Cardiac septum (tissue), 1 donor: ENCODE results near the gene MTA1. TPM values are rescaled to one million over a fixed set of nuclear protein-coding genes. Genes with fewer than 3 reads are reported as not detected.

ENCODE experiments used
- DNase-seq: peaks from one replicate; pipeline ENCODE4 v3.0.0-alpha.2; 2020; ENCODE audit warnings: low spot score
- intact Hi-C: fragments of 100-400 bp; cut with DNase I; formaldehyde crosslinking; loops from one replicate; pipeline ENCODE4 v1.14.0; 2022
- total RNA-seq: library from RNA; stranded (reverse); fragmentation: NEBNext Ultra II Directional; extraction: Animal tissue kit (Norgen Biotek cat#: 25700); gene quantifications from one replicate; pipeline ENCODE4 v1.2.1, GENCODE V29; 2021
- donor health status: DM: no; HTN: no; CAD: no.

MTA1 gene
- total RNA-seq, 1 donor from 2014 or later, result 140 TPM

- intact Hi-C loops, result loop anchor here (1.0 to 2.0 kb wide), 2 partner anchors 40 to 118 kb away; no protein-coding TSS in a partner anchor
- DNase-seq, result no peak
These were observed 69.3 kb downstream of the MTA1 start for GRCh38 chr14:105488781-105489541.

GRCh38 chr14:105489542-105490266, 70.1 kb downstream of the MTA1 start:
- DNase-seq, result peak; percentile 92
- intact Hi-C loops, result loop anchor here (1.0 to 5.0 kb wide), 4 partner anchors 15 to 118 kb away; partner anchors contain the start of genes CRIP2 and TMEM121

GRCh38 chr14:105490267-105490571, 70.6 kb downstream of the MTA1 start:
- intact Hi-C loops, result loop anchor here (2.0 to 5.0 kb wide), 2 partner anchors 15 to 37 kb away; partner anchors contain the start of genes CRIP2 and TMEM121
- DNase-seq, result no peak

GRCh38 chr14:105490572-105491365, 71.1 kb downstream of the MTA1 start, which contains the start of gene TEDC1:
Gene TEDC1 (plus strand): TSS chr14:105491246. CDS start chr14:105491376, 130 bp downstream.
- peak; percentile 99 for DNase-seq
- intact Hi-C loops, result loop anchor here (2.0 to 5.0 kb wide), 2 partner anchors 16 to 37 kb away; partner anchors contain the start of genes CRIP2 and TMEM121

- peak; percentile 88 for DNase-seq
- intact Hi-C loops, result loop anchor here (2.0 to 5.0 kb wide), 2 partner anchors 17 to 36 kb away; partner anchors contain the start of genes CRIP2 and TMEM121
These were observed 71.8 kb downstream of the MTA1 start for GRCh38 chr14:105491366-105491973.

GRCh38 chr14:105492031-105492970, 72.7 kb downstream of the MTA1 start:
- DNase-seq, result no peak
- intact Hi-C loops, result loop anchor here (5.0 kb wide), 1 partner anchor 35 kb away; the partner anchor contains the start of gene TMEM121

- intact Hi-C loops, result loop anchor here (5.0 kb wide), 1 partner anchor 34 kb away; the partner anchor contains the start of gene TMEM121
- peak; percentile 74 for DNase-seq
These were observed 73.6 kb downstream of the MTA1 start for GRCh38 chr14:105492971-105493871.

- DNase-seq, result no peak
- intact Hi-C loops, result loop anchor here (5.0 kb wide), 1 partner anchor 33 kb away; the partner anchor contains the start of gene TMEM121
These were observed 74.4 kb downstream of the MTA1 start for GRCh38 chr14:105493921-105494605.

GRCh38 chr14:105494606-105494929, 74.9 kb downstream of the MTA1 start:
- intact Hi-C loops, result loop anchor here (5.0 kb wide), 1 partner anchor 33 kb away; the partner anchor contains the start of gene TMEM121
- DNase-seq, result no peak

- intact Hi-C loops, result no loop called here
- no peak for DNase-seq
These were observed 75.7 kb downstream of the MTA1 start for GRCh38 chr14:105495101-105495989.

GRCh38 chr14:105495990-105496830, 76.6 kb downstream of the MTA1 start:
- intact Hi-C loops, result no loop called here
- DNase-seq, result no peak

- DNase-seq, result no peak
- intact Hi-C loops, result no loop called here
These were observed 77.4 kb downstream of the MTA1 start for GRCh38 chr14:105496831-105497591.

- no peak for DNase-seq
- intact Hi-C loops, result no loop called here
These were observed 78.2 kb downstream of the MTA1 start for GRCh38 chr14:105497671-105498429.
